ENCODE results near the gene ACBD4.

ACBD4 gene

DNA sequence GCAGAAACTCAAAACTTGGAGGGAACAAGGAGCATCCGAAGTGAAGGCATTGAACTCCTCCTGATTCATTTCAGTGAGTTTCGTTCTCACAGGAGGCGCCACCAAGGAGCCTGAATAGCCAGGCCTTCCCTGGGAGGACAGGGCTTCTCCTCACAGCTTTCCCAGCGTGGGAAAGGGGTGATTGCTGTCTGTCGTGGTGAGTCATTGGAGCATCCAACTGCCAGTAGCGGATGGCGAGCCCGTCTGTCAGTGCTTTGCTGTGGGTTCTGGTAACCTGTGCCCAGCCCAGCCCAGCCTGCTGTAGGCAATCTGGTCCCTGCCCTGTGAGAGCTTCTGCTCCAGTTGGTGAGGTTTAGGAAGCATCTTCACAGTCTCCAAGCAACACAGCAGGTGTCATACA, 31.5 kb upstream of the ACBD4 start:
- DNase-seq, result no peak

GRCh38 chr17:45104497-45104896, 31.0 kb upstream of the ACBD4 start:
- no peak for DNase-seq

DNA sequence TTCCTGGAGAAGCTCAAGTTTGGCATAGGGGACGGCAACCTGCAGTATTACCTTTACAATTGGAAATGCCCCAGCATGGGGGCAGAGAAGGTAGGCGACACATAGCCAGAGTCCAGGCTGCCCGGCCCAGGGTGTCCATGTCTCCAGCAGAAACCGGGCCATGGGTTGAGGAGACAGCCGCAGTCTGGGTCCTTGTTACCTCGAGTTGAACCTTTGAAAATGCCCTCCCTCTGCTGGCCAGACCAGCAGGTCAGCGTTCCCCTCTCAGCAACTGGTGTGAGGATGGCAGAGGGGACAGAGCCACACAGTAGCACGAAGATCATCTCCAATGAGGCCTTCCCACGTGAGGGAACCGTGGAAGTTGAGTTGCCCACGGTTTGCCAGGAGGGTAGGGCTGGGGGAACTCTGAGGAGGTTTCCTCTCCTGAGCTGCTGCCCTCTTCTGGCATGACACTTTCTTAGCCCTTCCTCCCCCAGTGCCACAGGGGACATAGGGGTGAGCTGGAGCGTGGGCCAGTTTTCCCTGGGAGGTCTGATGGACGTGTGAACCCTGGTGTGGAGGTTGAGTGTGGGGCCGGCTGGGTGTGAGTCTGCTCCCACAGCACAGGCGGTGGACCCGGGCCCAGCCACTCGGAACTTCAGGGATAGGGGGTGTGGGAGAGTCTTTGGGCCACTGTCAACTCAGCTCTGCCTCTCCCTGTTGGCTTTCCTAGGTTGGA, 30.4 kb upstream of the ACBD4 start:
- no peak for DNase-seq

DNA sequence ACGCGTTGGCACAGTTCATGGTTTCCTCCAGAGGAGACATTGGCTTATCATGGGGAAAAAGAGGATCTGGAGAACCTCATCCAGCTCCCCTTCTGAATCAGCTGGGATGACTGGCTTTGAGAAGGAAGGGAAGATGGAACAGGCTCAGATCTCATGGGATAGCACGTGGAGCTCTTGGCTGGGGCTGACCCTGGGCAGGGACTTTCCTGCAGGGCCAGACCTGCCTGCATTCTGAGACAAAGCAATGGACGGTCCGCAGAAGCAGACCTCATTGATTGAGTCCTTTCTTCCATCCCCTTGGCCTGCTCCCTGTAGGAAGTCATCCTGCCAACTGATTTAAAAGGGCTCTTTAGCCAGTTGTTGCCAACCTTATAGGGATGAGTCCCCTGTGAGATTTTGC, 29.4 kb upstream of the ACBD4 start:
- DNase-seq, result no peak

DNA sequence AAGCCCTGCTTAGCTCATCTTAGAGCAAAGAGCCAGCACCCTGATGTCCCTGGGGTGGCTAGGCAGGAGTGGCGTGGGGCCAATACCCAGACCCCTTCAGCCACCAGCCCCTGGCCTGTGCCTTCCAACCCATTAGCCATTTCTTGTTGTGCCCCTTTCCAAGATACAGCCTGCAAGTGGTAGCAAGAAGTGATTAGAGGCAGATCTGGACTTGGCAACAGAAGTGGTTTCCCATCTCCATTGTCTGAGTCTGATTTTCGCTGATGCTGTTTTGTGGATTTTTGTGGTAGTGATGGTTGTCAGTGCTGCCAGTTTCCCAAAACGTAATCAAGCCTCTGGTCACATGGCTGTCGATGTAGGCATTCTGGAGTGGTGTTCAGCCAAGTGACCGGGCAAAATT, 28.9 kb upstream of the ACBD4 start:
- no peak for DNase-seq

- no peak for DNase-seq
These were observed 28.0 kb upstream of the ACBD4 start for GRCh38 chr17:45107293-45108010.

DNA sequence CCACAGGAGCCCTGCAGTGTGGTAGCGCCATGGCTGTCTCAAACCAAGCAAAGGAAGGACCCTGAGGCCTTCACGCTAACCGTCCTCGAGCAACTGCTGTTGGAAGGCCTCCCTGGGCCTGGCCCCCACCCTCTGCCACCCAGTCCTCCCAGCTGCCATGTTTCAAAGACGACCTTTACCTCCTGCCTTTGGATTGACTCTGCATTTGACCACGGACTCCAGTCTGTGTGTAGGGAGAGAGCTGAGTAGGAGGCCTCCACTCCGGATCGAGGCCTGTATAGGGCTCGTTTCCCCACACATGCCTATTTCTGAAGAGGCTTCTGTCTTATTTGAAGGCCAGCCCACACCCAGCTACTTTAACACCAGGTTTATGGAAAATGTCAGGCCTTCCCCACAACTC, 27.4 kb upstream of the ACBD4 start:
- DNase-seq, result no peak

DNA sequence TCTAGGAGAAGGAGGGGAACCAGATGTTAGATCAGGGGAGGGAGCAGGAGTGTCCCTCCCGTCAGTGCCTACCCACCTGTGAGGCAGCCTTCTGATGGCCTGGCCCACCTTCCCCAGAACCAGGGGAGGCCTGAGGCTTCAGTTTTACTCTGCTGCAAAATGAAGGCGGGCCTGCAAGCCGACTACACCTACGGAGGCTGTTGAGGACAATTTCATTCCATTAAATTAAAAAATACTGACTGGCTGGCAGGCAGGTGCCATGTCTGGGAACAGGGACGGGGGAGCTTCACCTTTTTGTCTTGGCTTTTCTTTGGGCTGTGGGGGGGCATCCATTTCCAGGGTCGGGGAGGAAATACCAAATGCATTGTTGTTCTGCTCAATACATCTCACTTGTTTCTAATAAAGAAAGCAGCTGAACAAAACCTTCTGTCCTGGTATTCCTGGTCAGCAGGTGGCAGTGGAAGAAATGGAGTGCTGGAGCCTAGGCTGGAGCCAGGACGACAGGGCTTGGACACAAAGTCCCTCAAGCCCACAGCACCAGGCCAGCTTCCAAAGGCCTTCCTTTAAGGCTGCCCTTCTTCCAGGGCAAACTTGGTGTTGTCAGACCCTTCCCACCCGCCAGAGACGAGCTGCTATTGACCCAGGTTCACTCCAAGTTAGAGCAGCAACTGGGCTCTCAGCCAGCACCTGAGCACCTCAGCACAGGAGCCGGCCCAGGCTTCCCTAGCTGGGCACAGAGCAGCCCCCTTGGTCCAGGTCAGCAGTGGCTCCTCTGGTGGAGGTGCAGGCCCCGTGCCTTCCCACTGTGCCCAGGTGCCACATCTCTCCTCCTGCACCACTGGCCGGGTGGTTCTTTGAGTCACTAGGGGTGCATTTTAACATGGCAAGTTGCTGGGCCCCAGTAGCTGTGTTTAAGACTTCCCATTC, 26.6 kb upstream of the ACBD4 start:
- no peak for DNase-seq

GRCh38 chr17:45110676-45111611, 24.5 kb upstream of the ACBD4 start:
- peak in 34 of 56 donors; percentile 6 to 75 (median 48) for DNase-seq

DNA sequence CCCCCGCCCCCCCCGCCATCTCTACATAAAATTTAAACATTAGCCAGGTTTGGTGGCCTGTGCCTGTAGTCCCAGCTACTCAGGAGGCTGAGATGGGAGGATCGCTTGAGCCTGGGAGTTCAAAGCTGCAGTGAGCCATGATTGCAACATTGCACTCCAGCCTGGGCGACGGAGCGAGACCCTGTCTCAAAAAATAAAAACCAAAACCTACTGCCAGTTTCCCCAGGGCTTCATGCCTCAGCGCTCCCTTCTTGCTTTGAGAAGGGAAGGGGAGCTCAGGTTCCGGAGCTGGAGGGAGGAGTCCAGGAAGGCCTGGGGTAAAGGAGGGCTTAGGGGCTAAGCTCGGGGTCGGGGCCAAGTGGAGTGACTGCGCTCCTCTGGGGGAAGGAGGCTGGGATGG, 23.6 kb upstream of the ACBD4 start:
- no peak for DNase-seq

- DNase-seq, result no peak
These were observed 22.7 kb upstream of the ACBD4 start for GRCh38 chr17:45112559-45113423.

GRCh38 chr17:45113424-45113754, 22.1 kb upstream of the ACBD4 start:
- no peak for DNase-seq

DNA sequence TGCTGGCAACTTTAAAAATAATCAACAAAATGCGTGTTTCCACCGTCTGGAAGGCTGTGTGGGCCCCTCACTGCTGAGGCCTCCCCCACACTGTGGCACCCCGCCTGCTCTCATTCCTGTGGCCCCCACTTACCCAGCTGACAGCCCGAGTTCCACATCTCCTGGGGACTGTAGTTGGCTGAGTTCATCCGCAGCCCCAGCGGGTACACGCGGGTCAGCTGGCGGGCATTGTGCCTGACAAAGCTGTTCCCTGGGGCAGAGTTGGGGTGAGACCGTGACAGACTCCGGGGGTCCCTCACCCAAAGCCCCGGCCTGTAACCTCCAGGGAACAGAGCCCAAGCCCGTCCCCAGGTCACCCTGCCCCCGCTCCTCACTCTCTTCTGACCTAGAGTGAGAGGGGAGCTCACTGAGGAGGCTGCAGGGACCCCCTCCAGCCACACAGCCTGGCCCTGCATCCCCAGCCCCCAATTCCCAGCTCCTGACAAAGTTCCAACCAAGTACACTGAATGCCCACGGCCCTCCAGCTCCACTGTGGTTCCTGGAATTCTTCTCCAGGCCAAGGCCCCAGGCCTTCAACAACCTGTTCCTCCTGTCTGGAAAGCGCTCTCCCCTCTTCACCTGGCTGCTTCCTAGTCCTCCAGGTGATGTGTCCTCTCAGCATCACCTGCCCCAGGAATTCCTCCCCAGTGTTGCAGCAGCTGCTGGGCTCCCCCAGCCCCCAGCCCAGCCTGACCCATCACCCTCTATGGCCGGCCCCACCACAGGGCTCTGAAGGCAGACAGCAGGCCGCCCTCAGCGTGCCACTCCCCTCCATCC, 21.2 kb upstream of the ACBD4 start:
- DNase-seq, result no peak

- no peak for DNase-seq
These were observed 20.4 kb upstream of the ACBD4 start for GRCh38 chr17:45115015-45115625.

GRCh38 chr17:45115871-45116270, 19.6 kb upstream of the ACBD4 start:
- peak in 1 of 56 donors; percentile 30 for DNase-seq

GRCh38 chr17:45116434-45117016, 19.0 kb upstream of the ACBD4 start:
- DNase-seq, result no peak

DNA sequence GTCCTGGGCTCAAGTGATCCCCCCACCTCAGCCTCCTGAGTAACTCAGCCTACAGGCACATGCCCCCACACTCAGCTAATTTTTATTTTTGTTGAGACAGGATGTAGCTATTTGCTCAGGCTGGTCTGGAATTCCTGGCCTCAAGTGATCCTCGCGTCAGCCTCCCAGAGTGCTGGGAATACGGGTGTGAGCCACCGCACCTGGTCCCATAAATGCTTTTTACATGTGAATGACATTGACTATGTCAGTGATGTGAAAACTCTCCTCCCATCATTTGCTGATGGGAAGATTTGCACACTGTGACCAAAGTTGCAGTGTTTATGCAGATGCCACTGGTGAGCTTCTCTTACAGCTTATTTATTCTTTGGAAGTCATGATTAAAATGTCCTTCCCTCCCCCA, 18.2 kb upstream of the ACBD4 start:
- DNase-seq, result no peak

All from nucleus accumbens (tissue), 56 donors.